Omental fat pad (tissue), 4 donors: ENCODE data around the gene VAV2. TPM values are rescaled to one million over a fixed set of nuclear protein-coding genes. Genes with fewer than 3 reads are reported as not detected.

Experiments
- ATAC-seq: fragments of 150-250 bp; one replicate; pipeline ENCODE4 v1.9.1; 2016; ENCODE audit warnings: mild to moderate bottlenecking, moderate library complexity; ENCODE audit not compliant: low FRiP score
- DNase-seq: peaks from one replicate; pipeline ENCODE4 v3.0.0-alpha.2; 2019; ENCODE audit warnings: low spot score
- CTCF ChIP-seq, 3 donors: fragments of 450-650 bp; IDR thresholded peaks; one replicate each; pipeline ENCODE4 v1.5.1; 2016 to 2017; ENCODE audit warnings: antibody characterized with exemption in 3 of 3, mild to moderate bottlenecking in 3 of 3, moderate library complexity in 2 of 3
- total RNA-seq, 4 donors: library from RNA; depleted of rRNA; stranded (reverse); fragments of >200 nt; gene quantifications; one replicate each; pipeline ENCODE4 v1.1.0, GENCODE V29; 2016

VAV2 gene
- total RNA-seq, 4 donors from 2014 or later: 4.0 to 10.9 (median 6.2) TPM

- ATAC-seq (no peak), DNase-seq (no peak)
- TF ChIP-seq CTCF (IDR thresholded peaks at IDR 0.05): no peak
Observed at GRCh38 chr9:133943781-133944745, 48.1 kb downstream of the VAV2 start.

- no peak for DNase-seq
- no peak for TF ChIP-seq CTCF (IDR thresholded peaks at IDR 0.05)
- ATAC-seq: no peak
Observed at GRCh38 chr9:133943036-133943780, 48.9 kb downstream of the VAV2 start.

- no peak for ATAC-seq
- no peak for DNase-seq
- TF ChIP-seq CTCF (IDR thresholded peaks at IDR 0.05): no peak
Observed at GRCh38 chr9:133942206-133942975, 49.7 kb downstream of the VAV2 start.

GRCh38 chr9:133939845-133940244 is 52.3 kb downstream of the VAV2 start:
- TF ChIP-seq CTCF (IDR thresholded peaks at IDR 0.05): no peak
- no peak for DNase-seq

GRCh38 chr9:133939171-133939785 is 52.8 kb downstream of the VAV2 start:
- DNase-seq (no peak), ATAC-seq (no peak)
- no peak for TF ChIP-seq CTCF (IDR thresholded peaks at IDR 0.05)

More at GRCh38 chr9:133939845-133940244, 52.3 kb downstream of the VAV2 start:
- ATAC-seq: no peak

- DNase-seq: no peak
- TF ChIP-seq CTCF (IDR thresholded peaks at IDR 0.05): no peak
- ATAC-seq: no peak
Observed at GRCh38 chr9:133938753-133939152, 53.4 kb downstream of the VAV2 start.
